Naive thymus-derived CD8-positive, alpha-beta T cell (primary cell): ENCODE measurements around the gene CMC4. TPM values are rescaled to one million over a fixed set of nuclear protein-coding genes. Genes with fewer than 3 reads are reported as not detected.

ENCODE experiments used
- ATAC-seq, 2 donors: fragments of 150-1000 bp; cut with Tn5 transposase in 1 of 2; sonication (Bioruptor Pico), chemical (Tn5 transposase) in 1 of 2; 1 replicate in 1 of 2; 2 replicates in 1 of 2; pipeline ENCODE4 v1.10.0; 2021; ENCODE audit warnings: mild to moderate bottlenecking in 2 of 2, moderate library complexity in 2 of 2
- POLR2A ChIA-PET: fragments of 350-600 bp; sonication (Branson Sonifier 250); formaldehyde crosslinking; loops from one replicate; lab custom pipeline; 2021; ENCODE audit warnings: antibody characterized with exemption; lab: Charles Lee
- DNase-seq, 10 donors: peaks; one replicate each; pipeline versions ENCODE4 v3.0.0 to v3.0.0-alpha.2; 2020 to 2022
- H3K27ac Mint-ChIP-seq, 10 donors: one replicate each; pipeline ENCODE4 v1.8.0; 2020 to 2022; ENCODE audit warnings: mild to moderate bottlenecking in 10 of 10, mixed read lengths in 10 of 10, moderate library complexity in 4 of 10, inconsistent platforms in 1 of 10
- H3K27me3 Mint-ChIP-seq, 5 donors: one replicate each; pipeline ENCODE4 v1.8.0; 2021 to 2022; ENCODE audit warnings: mixed read lengths in 5 of 5
- H3K36me3 Mint-ChIP-seq, 3 donors: one replicate each; pipeline ENCODE4 v1.8.0; 2020 to 2022; ENCODE audit warnings: mixed read lengths in 3 of 3, mild to moderate bottlenecking in 2 of 3, inconsistent platforms in 1 of 3
- H3K4me1 Mint-ChIP-seq, 4 donors: one replicate each; pipeline ENCODE4 v1.8.0; 2021 to 2022; ENCODE audit warnings: mixed read lengths in 4 of 4
- H3K4me3 Mint-ChIP-seq, 10 donors: one replicate each; pipeline ENCODE4 v1.8.0; 2020 to 2022; ENCODE audit warnings: mild to moderate bottlenecking in 10 of 10, mixed read lengths in 10 of 10, moderate library complexity in 6 of 10, inconsistent platforms in 1 of 10
- H3K9me3 Mint-ChIP-seq, 9 donors: one replicate each; pipeline ENCODE4 v1.8.0; 2020 to 2022; ENCODE audit warnings: mixed read lengths in 9 of 9, mild to moderate bottlenecking in 3 of 9, inconsistent platforms in 1 of 9, moderate library complexity in 1 of 9
- polyA plus RNA-seq, 3 donors: library from polyadenylated mRNA; unstranded; fragments of 300-500 nt; fragmentation: Illumina TruSeq; gene quantifications; one replicate each; pipeline ENCODE4 v1.2.3, GENCODE V29; 2021
- total RNA-seq, 8 experiments: library from RNA in 2 of 8; stranded (reverse) in 2 of 8; gene quantifications; one replicate each; pipeline ENCODE4 v1.2.3 and lab custom pipeline; 2021 to 2026

Gene CMC4, protein sequence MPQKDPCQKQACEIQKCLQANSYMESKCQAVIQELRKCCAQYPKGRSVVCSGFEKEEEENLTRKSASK
- total RNA-seq (1 to 10 TPM; 5.3 to 8.6 TPM), polyA plus RNA-seq (10 to 100 TPM; 25.6 to 27.7 (median 26.1) TPM), total RNA-seq (lab: John Stamatoyannopoulos, UW) (0 reads per million in 6 experiments)

DNA sequence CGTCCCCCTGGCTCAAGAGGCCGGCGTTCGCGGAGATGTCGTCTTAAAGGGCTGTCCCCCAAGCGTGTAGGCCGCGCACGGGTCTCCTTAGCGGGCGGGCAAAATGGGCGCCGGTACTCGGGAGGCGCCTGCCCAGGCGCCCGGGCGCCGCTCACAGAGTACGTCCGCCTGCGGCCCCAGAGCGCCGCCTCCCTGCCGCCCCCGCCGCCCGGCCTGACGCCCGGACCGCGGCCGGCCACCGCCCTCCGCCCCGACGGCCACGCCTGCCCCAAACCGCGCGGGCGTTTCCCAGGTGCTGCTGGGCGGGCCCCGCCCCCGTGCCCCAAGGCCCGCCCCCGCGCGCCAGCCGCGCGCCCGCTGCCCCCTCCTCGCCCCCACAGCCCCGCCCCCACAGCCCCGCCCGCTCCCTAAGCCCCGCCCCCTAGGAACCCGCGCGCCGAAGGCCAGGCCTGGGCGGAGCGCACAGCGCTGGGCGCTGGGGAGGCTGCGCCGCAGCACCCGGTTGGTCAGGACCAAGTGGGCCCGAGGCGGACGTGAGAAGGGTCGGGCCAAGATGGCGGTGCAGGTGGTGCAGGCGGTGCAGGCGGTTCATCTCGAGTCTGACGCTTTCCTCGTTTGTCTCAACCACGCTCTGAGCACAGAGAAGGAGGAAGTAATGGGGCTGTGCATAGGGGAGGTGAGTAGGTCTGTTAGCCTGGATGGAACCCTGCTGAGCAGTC, at the start of gene CMC4, which contains the start of the genes BRCC3 and MTCP1:
Gene CMC4, minus strand, starts transcription at position 162 of the 719 bp plus-strand sequence. CDS start 7,113 bp downstream, outside the sequence.
Gene BRCC3, plus strand, starts transcription at position 534 of the 719 bp plus-strand sequence. Its CDS starts 20 bp downstream, at position 554.
Gene MTCP1, minus strand, starts transcription at position 162 of the 719 bp plus-strand sequence. CDS start 5,126 bp downstream, outside the sequence.
- ATAC-seq (peak; percentile 80 to 91), DNase-seq (peak; percentile 55 to 87 (median 72))
- Mint-ChIP-seq H3K27me3 (no peaks in the 10 kb centered on the region), H3K9me3 (no peaks in the 10 kb centered on the region), H3K4me1 (peaks cover 27 to 60% (median 54%) of the 10 kb centered on the region in 4 donors), H3K4me3 (peak within 1 kb of the TSS; percentile 80 to 94 (median 90)), H3K27ac (peak within 1 kb of the TSS; percentile 80 to 97 (median 95)), H3K36me3 (peaks cover 0 to 30% (median 0%) of the 10 kb centered on the region in 3 donors)
- POLR2A ChIA-PET = interaction anchor here (0.8 to 1.5 kb wide), 6 partner anchors 44 to 146 kb away, joined by 3 to 12 read pairs (median 3); partner anchors contain the start of gene FUNDC2

DNA sequence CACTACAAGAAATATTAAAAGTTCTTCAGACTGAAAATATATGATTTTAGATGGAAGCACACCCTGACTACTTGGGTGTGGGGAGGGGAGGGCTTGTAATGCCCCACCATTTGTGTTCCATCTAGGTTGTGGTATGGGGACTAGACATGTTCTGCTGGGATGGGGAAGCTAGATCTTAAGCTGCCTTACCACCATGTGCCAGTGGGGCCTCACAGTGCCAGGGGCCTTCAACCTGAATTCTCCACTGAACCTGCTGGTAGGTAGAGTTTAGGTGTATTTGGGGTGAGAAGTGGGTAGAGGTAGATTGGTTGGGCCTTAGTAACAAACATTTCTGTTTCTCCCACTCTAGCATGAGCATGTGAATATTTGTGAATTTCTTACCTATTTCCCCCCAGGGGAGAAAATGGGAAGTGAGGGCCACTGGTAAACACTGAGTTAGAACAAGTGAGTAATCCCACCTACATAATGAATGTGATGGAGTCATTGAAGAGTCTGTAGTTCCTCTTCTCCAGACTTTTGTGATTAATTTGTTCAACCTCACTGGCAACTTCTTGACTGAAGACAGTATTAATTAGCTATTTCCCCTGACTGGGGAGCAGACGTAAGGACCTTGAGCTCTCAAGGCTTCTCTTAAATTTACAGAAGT, 44.4 kb upstream of the CMC4 start:
- ATAC-seq (no peak), DNase-seq (no peak)
- peaks cover 4 to 34% (median 16%) of the 10 kb centered on the region in 3 donors for H3K36me3 Mint-ChIP-seq
- H3K4me3 Mint-ChIP-seq = no peak overlapping the region
- H3K4me1 Mint-ChIP-seq = peaks cover 0 to 1% (median 0%) of the 10 kb centered on the region in 4 donors
- peaks cover 0 to 2% (median 0%) of the 10 kb centered on the region in 9 donors for H3K9me3 Mint-ChIP-seq
- POLR2A ChIA-PET = no interaction called here
- H3K27me3 Mint-ChIP-seq = no peaks in the 10 kb centered on the region
- no peak overlapping the region for H3K27ac Mint-ChIP-seq

DNA sequence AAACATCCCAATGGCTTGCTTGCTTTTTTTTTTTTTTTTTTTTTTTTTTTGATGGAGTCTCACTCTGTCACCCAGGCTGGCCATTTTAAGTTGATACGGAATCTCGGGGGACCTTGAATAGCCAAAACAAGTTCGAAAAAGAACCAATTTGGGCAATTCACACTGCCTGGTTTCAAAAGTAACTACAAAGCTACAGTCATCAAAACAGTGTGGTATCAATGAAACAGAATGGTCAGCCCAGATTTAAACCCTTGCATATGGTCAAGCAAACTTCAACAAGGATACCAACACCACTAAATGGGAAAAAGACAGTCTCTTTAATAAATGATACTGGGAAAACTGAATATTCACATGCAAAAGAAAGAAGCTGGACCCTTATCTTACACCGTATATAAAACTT, 42.2 kb upstream of the CMC4 start:
- no peak for DNase-seq
- Mint-ChIP-seq H3K4me3 (no peak overlapping the region), H3K4me1 (no peaks in the 10 kb centered on the region), H3K9me3 (peaks cover 0 to 2% (median 0%) of the 10 kb centered on the region in 9 donors), H3K27me3 (no peaks in the 10 kb centered on the region), H3K36me3 (peaks cover 4 to 29% (median 8%) of the 10 kb centered on the region in 3 donors), H3K27ac (no peak overlapping the region)
- POLR2A ChIA-PET = no interaction called here
- ATAC-seq = no peak

DNA sequence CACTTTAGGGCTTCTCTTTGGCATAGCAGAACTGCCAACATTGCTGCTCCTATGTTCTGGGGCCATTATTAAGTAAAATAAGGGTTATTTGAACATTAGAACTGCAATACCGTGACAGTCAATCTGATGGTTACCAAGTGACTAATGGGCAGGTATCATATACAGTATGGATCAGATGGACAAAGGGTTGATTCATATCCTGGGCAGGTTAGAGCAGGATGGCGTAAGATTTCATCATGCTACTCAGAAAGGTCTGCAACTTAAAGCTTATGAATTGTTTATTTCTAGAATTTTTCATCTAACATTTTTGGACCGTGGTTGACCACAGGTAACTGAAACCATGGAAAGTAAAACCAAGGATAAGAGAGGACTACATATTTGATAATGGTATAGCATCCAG, 41.2 kb upstream of the CMC4 start:
- no peaks in the 10 kb centered on the region for H3K27me3 Mint-ChIP-seq
- peaks cover 0 to 2% (median 0%) of the 10 kb centered on the region in 9 donors for H3K9me3 Mint-ChIP-seq
- DNase-seq (no peak), ATAC-seq (no peak)
- POLR2A ChIA-PET = no interaction called here
- H3K4me1 Mint-ChIP-seq = no peaks in the 10 kb centered on the region
- H3K36me3 Mint-ChIP-seq = peaks cover 4 to 35% (median 11%) of the 10 kb centered on the region in 3 donors
- H3K4me3 Mint-ChIP-seq = no peak overlapping the region
- no peak overlapping the region for H3K27ac Mint-ChIP-seq

DNA sequence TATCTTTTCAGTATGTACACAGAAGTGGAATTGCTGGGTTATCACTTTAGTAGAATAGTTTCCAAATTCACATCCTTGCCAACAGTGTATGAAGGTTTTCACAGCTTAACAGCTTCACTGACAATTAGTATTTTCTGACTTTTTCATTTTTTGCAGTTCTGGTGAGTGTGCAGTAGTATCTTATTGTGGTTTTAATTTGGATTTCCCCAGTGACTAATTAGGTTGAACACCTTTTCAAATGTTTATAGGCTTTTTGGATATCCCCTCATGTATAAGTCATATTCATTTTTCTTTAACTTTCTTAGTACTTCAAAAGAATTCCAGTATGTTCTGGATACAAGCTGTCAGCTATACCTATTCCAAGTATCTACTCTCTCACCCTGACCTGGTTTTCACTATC, 37.5 kb upstream of the CMC4 start:
- H3K9me3 Mint-ChIP-seq = peaks cover 0 to 2% (median 0%) of the 10 kb centered on the region in 9 donors
- peaks cover 0 to 2% (median 0%) of the 10 kb centered on the region in 4 donors for H3K4me1 Mint-ChIP-seq
- peaks cover 4 to 45% (median 9%) of the 10 kb centered on the region in 3 donors for H3K36me3 Mint-ChIP-seq
- POLR2A ChIA-PET = no interaction called here
- no peaks in the 10 kb centered on the region for H3K27me3 Mint-ChIP-seq
- ATAC-seq (no peak), DNase-seq (no peak)
- H3K4me3 Mint-ChIP-seq = no peak overlapping the region
- no peak overlapping the region for H3K27ac Mint-ChIP-seq

DNA sequence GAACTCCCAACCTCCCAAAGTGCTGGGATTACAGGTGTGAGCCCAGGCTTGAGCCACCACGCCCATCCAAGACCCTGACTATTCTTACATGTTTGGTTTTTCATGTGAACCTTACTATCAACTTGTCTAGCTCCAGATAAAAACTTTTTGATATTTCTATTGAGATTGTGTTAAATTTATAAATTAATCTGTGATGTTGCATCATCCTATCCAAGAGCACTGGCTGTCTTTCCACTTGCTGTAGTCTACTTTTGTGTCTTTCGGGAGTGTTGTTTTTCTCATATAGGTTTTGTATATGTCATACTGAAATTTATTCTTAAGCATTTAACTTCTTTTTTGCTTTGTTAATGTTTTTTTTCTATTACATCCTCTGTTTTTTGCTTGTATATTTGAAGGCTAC, 35.0 kb upstream of the CMC4 start:
- H3K9me3 Mint-ChIP-seq = no peaks in the 10 kb centered on the region
- DNase-seq (no peak), ATAC-seq (no peak)
- H3K4me1 Mint-ChIP-seq = peaks cover 0 to 5% (median 2%) of the 10 kb centered on the region in 4 donors
- H3K27me3 Mint-ChIP-seq = no peaks in the 10 kb centered on the region
- no peak overlapping the region for H3K27ac Mint-ChIP-seq
- peaks cover 0 to 46% (median 9%) of the 10 kb centered on the region in 3 donors for H3K36me3 Mint-ChIP-seq
- H3K4me3 Mint-ChIP-seq = no peak overlapping the region
- POLR2A ChIA-PET = no interaction called here

DNA sequence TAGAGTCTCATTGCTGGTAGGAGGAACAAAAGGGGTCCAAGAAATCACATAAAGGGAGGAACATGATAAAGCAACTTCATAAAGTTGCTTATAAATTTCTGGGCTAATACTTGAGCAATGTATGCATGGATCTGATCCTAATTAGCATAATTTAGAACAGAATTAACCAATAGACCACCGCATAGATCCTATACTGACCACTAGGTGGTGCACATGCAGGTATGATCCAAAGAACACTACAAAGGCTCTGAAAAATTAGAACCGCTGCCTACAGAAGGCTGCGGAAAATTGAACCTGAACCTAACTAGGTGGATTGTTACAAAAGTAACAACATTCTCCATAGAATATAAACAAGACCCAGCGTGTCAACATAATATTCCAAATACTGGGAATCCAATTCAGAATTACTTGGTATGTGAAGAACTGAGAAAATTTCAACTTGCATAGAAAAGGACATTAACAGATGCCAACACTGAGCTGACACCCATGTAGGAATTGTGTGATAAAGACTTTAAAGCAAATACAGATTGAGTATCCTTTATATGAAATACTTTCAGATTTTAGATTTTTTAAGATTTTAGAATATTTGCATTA, 23.6 kb upstream of the CMC4 start:
- H3K4me1 Mint-ChIP-seq = peaks cover 0 to 6% (median 2%) of the 10 kb centered on the region in 4 donors
- no peaks in the 10 kb centered on the region for H3K27me3 Mint-ChIP-seq
- no peak overlapping the region for H3K4me3 Mint-ChIP-seq
- H3K36me3 Mint-ChIP-seq = peaks cover 0 to 51% (median 0%) of the 10 kb centered on the region in 3 donors
- no peak overlapping the region for H3K27ac Mint-ChIP-seq
- peak; percentile 81 to 83 for ATAC-seq
- no peaks in the 10 kb centered on the region for H3K9me3 Mint-ChIP-seq
- peak in 7 of 10 donors; percentile 7 to 58 (median 32) for DNase-seq
- POLR2A ChIA-PET = interaction anchor here (1.2 kb wide), 1 partner anchor 121 kb away, joined by 3 read pairs; no protein-coding TSS in a partner anchor

DNA sequence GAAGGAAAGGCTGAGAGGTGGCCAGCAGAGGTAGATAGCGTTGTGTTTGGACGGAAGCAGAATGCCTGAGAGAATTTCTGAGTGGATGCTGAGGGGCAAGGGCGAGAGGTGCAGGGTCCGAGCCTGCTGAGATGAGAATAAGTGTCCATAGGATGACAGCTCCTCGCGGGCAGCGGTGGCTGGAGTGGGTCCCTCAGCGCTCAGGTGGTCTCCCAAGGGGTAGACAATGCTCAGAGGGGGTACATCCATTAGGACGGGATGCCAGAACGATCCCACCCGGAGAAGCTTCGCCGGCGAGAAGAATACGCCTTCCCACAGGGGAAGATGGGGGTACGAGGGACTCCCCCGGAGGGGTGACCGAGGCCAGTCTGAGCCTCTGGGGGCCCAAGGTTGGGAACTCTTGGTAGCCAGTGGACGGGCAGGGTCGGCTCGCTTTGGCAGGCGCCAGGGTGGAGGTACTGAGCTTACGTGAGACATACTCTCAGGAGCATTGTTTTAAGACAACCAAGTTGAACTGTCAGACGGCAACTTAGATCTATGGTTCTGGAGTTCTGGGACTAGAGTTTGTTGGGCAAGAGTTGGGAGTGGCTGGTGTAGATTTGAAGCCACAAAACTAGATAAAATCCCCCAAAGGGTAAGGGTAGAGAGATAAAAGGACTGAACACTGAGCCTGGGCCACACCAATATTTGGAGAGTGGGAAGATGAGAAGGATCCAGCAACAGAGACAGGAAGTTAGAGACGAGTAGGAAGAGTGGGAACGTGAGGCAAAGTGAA, 16.2 kb upstream of the CMC4 start:
- DNase-seq (no peak), ATAC-seq (no peak)
- POLR2A ChIA-PET = no interaction called here
- Mint-ChIP-seq H3K9me3 (peaks cover 0 to 1% (median 0%) of the 10 kb centered on the region in 9 donors), H3K4me1 (peaks cover 0 to 3% (median 1%) of the 10 kb centered on the region in 4 donors), H3K4me3 (no peak overlapping the region), H3K27ac (peak overlapping the region in 1 of 10 donors; percentile 57), H3K27me3 (no peaks in the 10 kb centered on the region), H3K36me3 (peaks cover 0 to 43% (median 0%) of the 10 kb centered on the region in 3 donors)

DNA sequence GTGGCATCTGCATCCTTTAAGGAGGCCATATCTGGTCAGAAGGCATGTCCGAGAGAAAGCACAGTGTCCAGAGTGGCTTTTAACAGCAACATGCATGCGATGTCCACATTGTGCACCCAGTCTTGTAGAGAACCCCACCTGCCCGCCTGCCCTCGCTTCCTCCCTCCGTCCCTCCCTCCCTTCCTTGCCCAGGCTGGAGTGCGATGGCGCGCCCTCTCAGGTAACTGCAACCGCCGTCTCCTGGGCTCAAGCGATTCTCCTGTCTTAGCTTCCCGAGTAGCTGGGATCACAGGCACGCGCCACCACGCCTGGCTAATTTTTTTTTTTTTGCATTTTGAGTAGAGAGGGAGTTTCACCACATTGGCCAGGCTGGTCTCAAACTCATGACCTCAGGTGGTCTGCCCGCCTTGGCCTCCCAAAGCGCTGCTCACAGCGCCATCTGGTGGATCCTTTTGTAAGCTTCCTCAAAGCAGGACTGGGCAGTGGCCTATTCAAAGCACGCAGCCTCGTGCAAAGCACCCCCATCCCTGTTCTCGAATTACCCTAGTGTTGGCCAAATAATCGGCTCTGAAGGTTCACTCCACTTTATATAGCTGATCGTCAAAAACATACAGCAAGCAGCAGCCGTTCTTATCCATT, 15.4 kb upstream of the CMC4 start:
- H3K27me3 Mint-ChIP-seq = no peaks in the 10 kb centered on the region
- H3K27ac Mint-ChIP-seq = no peak overlapping the region
- peaks cover 0 to 3% (median 1%) of the 10 kb centered on the region in 4 donors for H3K4me1 Mint-ChIP-seq
- POLR2A ChIA-PET = no interaction called here
- peaks cover 0 to 45% (median 0%) of the 10 kb centered on the region in 3 donors for H3K36me3 Mint-ChIP-seq
- H3K4me3 Mint-ChIP-seq = no peak overlapping the region
- DNase-seq (peak in 8 of 10 donors; percentile 14 to 67 (median 22)), ATAC-seq (peak in 1 of 2 donors; percentile 65)
- peaks cover 0 to 1% (median 0%) of the 10 kb centered on the region in 9 donors for H3K9me3 Mint-ChIP-seq

DNA sequence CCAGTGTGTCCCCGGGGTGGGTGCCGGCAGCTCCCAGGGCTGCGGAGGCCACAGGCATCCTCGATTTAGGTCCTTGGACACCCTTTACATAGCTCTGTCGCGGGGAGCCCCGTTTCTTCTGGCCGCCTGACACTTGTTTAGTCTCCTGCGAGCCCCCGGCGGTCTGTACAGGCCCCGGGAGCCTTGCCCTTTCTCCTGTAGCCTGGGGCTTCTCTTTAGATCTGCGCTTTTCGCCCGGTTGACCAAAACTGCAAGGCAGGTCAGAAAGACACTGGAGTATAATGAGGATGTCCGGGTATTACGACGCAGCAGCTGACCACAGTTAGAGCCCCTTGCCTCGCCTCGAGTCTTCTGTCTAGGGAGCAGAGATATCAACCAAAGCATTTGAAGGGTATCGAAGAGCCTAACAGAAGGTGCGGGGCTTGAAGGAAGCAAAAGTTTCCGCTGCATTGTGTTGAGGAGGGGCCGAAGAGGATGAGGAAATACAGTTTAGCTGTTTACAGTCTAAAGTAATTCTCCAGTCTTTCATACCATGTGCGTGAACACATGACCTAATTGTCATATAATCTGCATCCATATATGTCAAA, 851 bp upstream of the CMC4 start:
- DNase-seq = no peak

DNA sequence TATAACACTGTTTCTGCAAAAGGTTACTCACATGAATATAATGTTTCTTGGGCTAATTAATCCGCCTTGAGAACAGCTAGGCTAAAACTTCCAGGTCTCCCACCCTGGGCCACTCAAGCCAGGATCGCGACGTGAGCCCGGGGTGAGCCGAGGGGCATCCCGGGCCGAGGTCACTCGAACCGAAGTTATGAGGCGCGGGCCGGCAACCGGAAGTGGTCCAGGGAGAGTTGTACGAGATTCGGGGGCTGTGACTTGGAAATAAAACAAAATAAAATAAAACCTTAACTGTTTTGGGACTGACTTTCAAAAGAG, 317 bp downstream of the CMC4 start:
- Mint-ChIP-seq H3K27ac (peak overlapping the region in 9 of 10 donors; percentile 83 to 94 (median 91)), H3K36me3 (peaks cover 0 to 24% (median 0%) of the 10 kb centered on the region in 3 donors), H3K4me1 (peaks cover 27 to 60% (median 53%) of the 10 kb centered on the region in 4 donors), H3K9me3 (no peaks in the 10 kb centered on the region), H3K27me3 (no peaks in the 10 kb centered on the region), H3K4me3 (peak overlapping the region; percentile 70 to 90 (median 84))
- peak in 1 of 10 donors; percentile 2 for DNase-seq
- peak; percentile 1 to 7 for ATAC-seq
- POLR2A ChIA-PET = interaction anchor here (1.0 kb wide), 1 partner anchor 44 kb away, joined by 6 read pairs; the partner anchor contains the start of gene FUNDC2

More for the DNA sequence above, 851 bp upstream of the CMC4 start:
- Mint-ChIP-seq H3K9me3 (no peaks in the 10 kb centered on the region), H3K4me3 (peak overlapping the region; percentile 80 to 94 (median 90)), H3K27ac (peak overlapping the region; percentile 80 to 97 (median 95)), H3K27me3 (no peaks in the 10 kb centered on the region), H3K36me3 (peaks cover 0 to 33% (median 1%) of the 10 kb centered on the region in 3 donors), H3K4me1 (peaks cover 27 to 56% (median 53%) of the 10 kb centered on the region in 4 donors)
- ATAC-seq = peak in 1 of 2 donors; percentile 24
- POLR2A ChIA-PET = interaction anchor here (0.8 to 1.5 kb wide), 5 partner anchors 45 to 145 kb away, joined by 3 to 12 read pairs (median 3); partner anchors contain the start of gene FUNDC2
